Head of caudate nucleus (tissue), 42 donors: ENCODE measurements around the gene FERMT1.
A peak's percentile ranks its signal among the peaks of the same experiment; 100 is the strongest.
"Not testable (repeated sequence)": the region's sequence is repeated elsewhere in the genome, so short reads cannot be mapped to it uniquely, and the experiment has no call there.

Experiments
- DNase-seq, 42 donors: peaks; one replicate each; pipeline versions ENCODE4 v3.0.0 to v3.0.0-alpha.2; 2020 to 2021; ENCODE audit warnings: mixed read lengths in 7 of 42
- intact Hi-C: fragments of 100-400 bp; cut with DNase I; formaldehyde crosslinking; loops from one replicate; pipeline ENCODE4 v1.15.0; 2022

The FERMT1 gene

GRCh38 chr20:6051505-6051904 is 71.3 kb downstream of the FERMT1 start:
- no peak for DNase-seq
- intact Hi-C loops = no loop called here

GRCh38 chr20:6048391-6048790 is 74.4 kb downstream of the FERMT1 start:
- intact Hi-C loops = no loop called here
- no peak for DNase-seq

- DNase-seq = no peak
- intact Hi-C loops = no loop called here
These were observed 76.4 kb downstream of the FERMT1 start for GRCh38 chr20:6046432-6046831.

- DNase-seq = no peak
- intact Hi-C loops = no loop called here
These were observed 77.3 kb downstream of the FERMT1 start for GRCh38 chr20:6045566-6045965.

- no peak for DNase-seq
- intact Hi-C loops = no loop called here
These were observed 78.7 kb downstream of the FERMT1 start for GRCh38 chr20:6044115-6044514.

GRCh38 chr20:6041808-6042265 is 81.0 kb downstream of the FERMT1 start:
- DNase-seq = no peak
- intact Hi-C loops = no loop called here

- no peak for DNase-seq
- intact Hi-C loops = no loop called here
These were observed 81.6 kb downstream of the FERMT1 start for GRCh38 chr20:6040958-6041807.

- intact Hi-C loops = no loop called here
- DNase-seq = no peak
These were observed 82.3 kb downstream of the FERMT1 start for GRCh38 chr20:6040540-6040939.

GRCh38 chr20:6039766-6040165 is 83.1 kb downstream of the FERMT1 start:
- DNase-seq = no peak

GRCh38 chr20:6038256-6038655 is 84.6 kb downstream of the FERMT1 start:
- peak in 21 of 42 donors; percentile 4 to 71 (median 34) for DNase-seq
- intact Hi-C loops = no loop called here

More at GRCh38 chr20:6039766-6040165, 83.1 kb downstream of the FERMT1 start:
- intact Hi-C loops = no loop called here

- DNase-seq = no peak
- intact Hi-C loops = no loop called here
These were observed 85.7 kb downstream of the FERMT1 start for GRCh38 chr20:6037082-6037481.

- DNase-seq = peak in 4 of 42 donors; percentile 39 to 55 (median 45)
- intact Hi-C loops = no loop called here
These were observed 86.6 kb downstream of the FERMT1 start for GRCh38 chr20:6036213-6036612.

GRCh38 chr20:6034134-6034969 is 88.5 kb downstream of the FERMT1 start:
- intact Hi-C loops = no loop called here
- no peak for DNase-seq

- intact Hi-C loops, DNase-seq: not testable (repeated sequence)
These were observed 89.9 kb downstream of the FERMT1 start for GRCh38 chr20:6032907-6033306.

- no peak for DNase-seq
- intact Hi-C loops = no loop called here
These were observed 92.3 kb downstream of the FERMT1 start for GRCh38 chr20:6030453-6031080.

GRCh38 chr20:6029538-6029937 is 93.3 kb downstream of the FERMT1 start:
- no peak for DNase-seq
- intact Hi-C loops = no loop called here

- intact Hi-C loops = no loop called here
- DNase-seq = no peak
These were observed 94.0 kb downstream of the FERMT1 start for GRCh38 chr20:6028818-6029217.

- intact Hi-C loops = no loop called here
- peak in 1 of 42 donors; percentile 23 for DNase-seq
These were observed 96.8 kb downstream of the FERMT1 start for GRCh38 chr20:6026051-6026450.
